Stimulated activated CD4-positive, alpha-beta T cell treated with anti-CD3 and anti-CD28 coated beads, TNF-alpha, amount 100 ng/mL, for 4 hours (primary cell): ENCODE results near the gene EMC6.
A peak's percentile ranks its signal among the peaks of the same experiment; 100 is the strongest.

Experiments
- DNase-seq, 3 experiments: peaks; one replicate each; pipeline ENCODE4 v3.0.0-alpha.2; 2020; ENCODE audit warnings: low read depth in 3 of 3

Gene EMC6

GRCh38 chr17:3668279-3669084, at the start of gene EMC6, which contains the start of gene TAX1BP3:
Gene EMC6 (plus strand): TSS chr17:3668812. CDS start chr17:3669147, 335 bp downstream.
Gene TAX1BP3 (minus strand): TSS chr17:3668578. CDS start chr17:3668526, 52 bp downstream.
- peak; percentile 97 to 99 (median 99) for DNase-seq

- DNase-seq: no peak
Measured at GRCh38 chr17:3621146-3621720, 47.4 kb upstream of the EMC6 start.

- no peak for DNase-seq
Measured at GRCh38 chr17:3622977-3623594, 45.5 kb upstream of the EMC6 start.

GRCh38 chr17:3626831-3627768, 41.5 kb upstream of the EMC6 start:
- DNase-seq: no peak

- DNase-seq: no peak
Measured at GRCh38 chr17:3627769-3628167, 40.8 kb upstream of the EMC6 start.

GRCh38 chr17:3630781-3631180, 37.8 kb upstream of the EMC6 start:
- DNase-seq: no peak

GRCh38 chr17:3632287-3632686, 36.3 kb upstream of the EMC6 start:
- DNase-seq: no peak

GRCh38 chr17:3635474-3636153, 33.0 kb upstream of the EMC6 start:
- no peak for DNase-seq

GRCh38 chr17:3636154-3636907, 32.3 kb upstream of the EMC6 start, which contains the start of the genes CTNS and SHPK:
Gene CTNS (plus strand): TSS chr17:3636760. CDS start chr17:3640207, 3,447 bp downstream.
Gene SHPK (minus strand): TSS chr17:3636250. CDS start chr17:3636219, 31 bp downstream.
- peak; percentile 88 to 91 (median 90) for DNase-seq

GRCh38 chr17:3636908-3637373, 31.7 kb upstream of the EMC6 start:
- DNase-seq: no peak

- DNase-seq: no peak
Measured at GRCh38 chr17:3639981-3640596, 28.5 kb upstream of the EMC6 start.

- no peak for DNase-seq
Measured at GRCh38 chr17:3641014-3641413, 27.6 kb upstream of the EMC6 start.

- DNase-seq: no peak
Measured at GRCh38 chr17:3641717-3642486, 26.7 kb upstream of the EMC6 start.

GRCh38 chr17:3643889-3644349, 24.7 kb upstream of the EMC6 start:
- DNase-seq: no peak

- no peak for DNase-seq
Measured at GRCh38 chr17:3645310-3645709, 23.3 kb upstream of the EMC6 start.

GRCh38 chr17:3647251-3647650, 21.4 kb upstream of the EMC6 start:
- no peak for DNase-seq

- DNase-seq: peak in 1 of 3 experiments; percentile 15
Measured at GRCh38 chr17:3647769-3648555, 20.6 kb upstream of the EMC6 start.

- no peak for DNase-seq
Measured at GRCh38 chr17:3655766-3656165, 12.8 kb upstream of the EMC6 start.
